Keratinocyte (primary cell): Measurements from ENCODE around the gene TSC22D2.

Source experiments
- EZH2 ChIP-seq: IDR thresholded peaks from one replicate; pipeline ENCODE4 v1.6.1; 2012; ENCODE audit warnings: inconsistent platforms, mild to moderate bottlenecking, low read length, moderate library complexity
- TF ChIP-seq, protein P1 (sequence below), 3 experiments: IDR thresholded peaks in 1 of 3; conservative IDR thresholded peaks in 1 of 3; optimal IDR thresholded peaks in 1 of 3; 2 replicates in 2 of 3; 3 replicates in 1 of 3; pipeline versions ENCODE3 to v1.5.1; 2011; ENCODE audit warnings: low read length in 3 of 3, mild to moderate bottlenecking in 3 of 3, moderate library complexity in 2 of 3, control low read depth in 1 of 3, inconsistent platforms in 1 of 3; ENCODE audit not compliant: insufficient read depth in 2 of 3; ENCODE audit errors: extremely low read depth in 1 of 3

DNA sequence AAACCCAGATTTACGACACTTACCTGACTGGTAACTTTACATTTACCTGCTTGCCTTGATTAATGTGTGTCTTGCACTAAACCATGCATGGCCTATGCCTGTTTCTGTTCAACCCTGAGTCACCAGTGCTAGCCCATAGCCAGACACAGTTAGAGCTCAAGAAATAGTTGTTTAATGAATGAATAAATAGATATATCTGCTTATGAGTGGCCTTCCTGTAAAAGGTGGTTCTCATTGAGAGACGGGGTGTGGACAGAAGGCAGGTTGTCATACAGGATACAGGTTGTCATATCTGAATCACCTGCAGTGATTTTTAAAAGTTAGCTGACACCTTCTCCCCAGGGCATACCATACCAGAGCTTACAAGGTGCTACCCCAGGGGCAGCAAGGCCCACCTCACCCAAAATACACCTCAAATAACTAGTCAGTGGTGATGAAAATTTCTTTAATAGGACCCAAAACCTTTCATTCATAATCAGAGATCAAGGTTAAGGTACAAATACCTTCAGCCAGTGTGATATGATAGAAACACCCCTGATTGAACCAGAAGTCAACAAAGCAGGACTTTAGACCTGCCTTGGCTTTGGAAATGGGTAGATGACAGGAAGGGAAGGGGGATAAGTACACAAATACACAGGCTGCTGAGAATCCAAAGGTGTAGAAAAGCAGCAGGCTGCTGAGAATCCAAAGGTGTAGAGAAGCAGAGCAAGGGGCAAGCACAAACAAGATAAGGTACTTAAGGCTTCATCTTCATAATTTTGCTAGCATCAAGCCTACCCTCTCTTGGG, 45.4 kb upstream of the TSC22D2 start:
- TF ChIP-seq, protein P1, sequence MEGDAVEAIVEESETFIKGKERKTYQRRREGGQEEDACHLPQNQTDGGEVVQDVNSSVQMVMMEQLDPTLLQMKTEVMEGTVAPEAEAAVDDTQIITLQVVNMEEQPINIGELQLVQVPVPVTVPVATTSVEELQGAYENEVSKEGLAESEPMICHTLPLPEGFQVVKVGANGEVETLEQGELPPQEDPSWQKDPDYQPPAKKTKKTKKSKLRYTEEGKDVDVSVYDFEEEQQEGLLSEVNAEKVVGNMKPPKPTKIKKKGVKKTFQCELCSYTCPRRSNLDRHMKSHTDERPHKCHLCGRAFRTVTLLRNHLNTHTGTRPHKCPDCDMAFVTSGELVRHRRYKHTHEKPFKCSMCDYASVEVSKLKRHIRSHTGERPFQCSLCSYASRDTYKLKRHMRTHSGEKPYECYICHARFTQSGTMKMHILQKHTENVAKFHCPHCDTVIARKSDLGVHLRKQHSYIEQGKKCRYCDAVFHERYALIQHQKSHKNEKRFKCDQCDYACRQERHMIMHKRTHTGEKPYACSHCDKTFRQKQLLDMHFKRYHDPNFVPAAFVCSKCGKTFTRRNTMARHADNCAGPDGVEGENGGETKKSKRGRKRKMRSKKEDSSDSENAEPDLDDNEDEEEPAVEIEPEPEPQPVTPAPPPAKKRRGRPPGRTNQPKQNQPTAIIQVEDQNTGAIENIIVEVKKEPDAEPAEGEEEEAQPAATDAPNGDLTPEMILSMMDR (optimal IDR thresholded peaks at IDR 0.05 in 1 of 3, IDR thresholded peaks at IDR 0.05 in 1 of 3, conservative IDR thresholded peaks at IDR 0.05 in 1 of 3; ENCODE audit: extremely low read depth in 1 of 3, insufficient read depth in 2 of 3, low read length in 3 of 3), result no peak
- TF ChIP-seq EZH2, result no peak
